Naive thymus-derived CD4-positive, alpha-beta T cell (primary cell): ENCODE data around the gene OR1F1. TPM values are rescaled to one million over a fixed set of nuclear protein-coding genes. Genes with fewer than 3 reads are reported as not detected.
"Not testable (repeated sequence)": the region's sequence is repeated elsewhere in the genome, so short reads cannot be mapped to it uniquely, and the experiment has no call there.

Experiments
- ATAC-seq: fragments of 150-1000 bp; cut with Tn5 transposase; 2 replicates; pipeline ENCODE4 v1.10.0; 2021; ENCODE audit warnings: mild to moderate bottlenecking, moderate library complexity
- CTCF ChIA-PET: fragments of 350-600 bp; sonication (Branson Sonifier 250); formaldehyde crosslinking; loops from one replicate; lab custom pipeline; 2021; ENCODE audit warnings: antibody characterized with exemption; lab: Charles Lee
- POLR2A ChIA-PET: fragments of 350-600 bp; sonication (Branson Sonifier 250); formaldehyde crosslinking; loops from one replicate; lab custom pipeline; 2021; ENCODE audit warnings: antibody characterized with exemption, inconsistent platforms; lab: Charles Lee
- DNase-seq, 9 donors: peaks; one replicate each; pipeline versions ENCODE4 v3.0.0 to v3.0.0-alpha.2; 2020 to 2022; ENCODE audit warnings: mixed read lengths in 1 of 9
- H3K27ac ChIP-seq: one replicate; pipeline ENCODE4 v1.7.0; 2013; ENCODE audit warnings: mild to moderate bottlenecking, low read depth, low read length, moderate library complexity
- H3K27me3 ChIP-seq, 2 donors: one replicate each; pipeline ENCODE4 v1.7.0; 2013; ENCODE audit warnings: low read length in 2 of 2, mild to moderate bottlenecking in 2 of 2, moderate library complexity in 2 of 2; ENCODE audit not compliant: control insufficient read depth in 2 of 2, insufficient read depth in 2 of 2
- H3K36me3 ChIP-seq, 3 experiments: 1 replicate in 2 of 3; 2 replicates in 1 of 3; pipeline ENCODE4 v1.7.0; 2013; ENCODE audit warnings: low read length in 3 of 3, mild to moderate bottlenecking in 3 of 3, moderate library complexity in 1 of 3; ENCODE audit not compliant: insufficient read depth in 3 of 3, control insufficient read depth in 2 of 3
- H3K4me1 ChIP-seq, 2 donors: one replicate each; pipeline ENCODE4 v1.7.0; 2013; ENCODE audit warnings: low read length in 2 of 2, mild to moderate bottlenecking in 2 of 2, moderate library complexity in 1 of 2; ENCODE audit not compliant: control insufficient read depth in 2 of 2, insufficient read depth in 2 of 2
- H3K4me3 ChIP-seq: 2 replicates; pipeline ENCODE4 v1.7.0; 2013; ENCODE audit warnings: mild to moderate bottlenecking, low read length
- H3K9me3 ChIP-seq, 3 experiments: 1 replicate in 2 of 3; 2 replicates in 1 of 3; pipeline ENCODE4 v1.7.0; 2013; ENCODE audit warnings: low read length in 3 of 3; ENCODE audit not compliant: control insufficient read depth in 2 of 3
- H3K27ac Mint-ChIP-seq, 9 donors: one replicate each; pipeline ENCODE4 v1.8.0; 2020 to 2022; ENCODE audit warnings: mixed read lengths in 9 of 9, mild to moderate bottlenecking in 8 of 9, moderate library complexity in 5 of 9, inconsistent platforms in 2 of 9
- H3K27me3 Mint-ChIP-seq, 5 donors: one replicate each; pipeline ENCODE4 v1.8.0; 2021 to 2022; ENCODE audit warnings: mixed read lengths in 5 of 5, mild to moderate bottlenecking in 1 of 5
- H3K36me3 Mint-ChIP-seq, 5 donors: one replicate each; pipeline ENCODE4 v1.8.0; 2020 to 2022; ENCODE audit warnings: mixed read lengths in 5 of 5, mild to moderate bottlenecking in 3 of 5, inconsistent platforms in 1 of 5
- H3K4me1 Mint-ChIP-seq, 7 donors: one replicate each; pipeline ENCODE4 v1.8.0; 2020 to 2022; ENCODE audit warnings: mixed read lengths in 7 of 7, mild to moderate bottlenecking in 3 of 7, inconsistent platforms in 1 of 7
- H3K4me3 Mint-ChIP-seq, 10 donors: one replicate each; pipeline ENCODE4 v1.8.0; 2020 to 2022; ENCODE audit warnings: mild to moderate bottlenecking in 10 of 10, mixed read lengths in 10 of 10, moderate library complexity in 6 of 10, inconsistent platforms in 2 of 10
- H3K9me3 Mint-ChIP-seq, 11 donors: one replicate each; pipeline ENCODE4 v1.8.0; 2020 to 2022; ENCODE audit warnings: mixed read lengths in 11 of 11, mild to moderate bottlenecking in 4 of 11, inconsistent platforms in 1 of 11, moderate library complexity in 1 of 11
- intact Hi-C, 2 donors: fragments of 100-400 bp; cut with micrococcal nuclease; formaldehyde crosslinking; loops; one replicate each; pipeline ENCODE4 v1.15.1; 2023
- polyA plus RNA-seq, 2 donors: library from polyadenylated mRNA; unstranded; fragments of 300-500 nt; fragmentation: Illumina TruSeq; gene quantifications; one replicate each; pipeline ENCODE4 v1.2.3, GENCODE V29; 2021
- total RNA-seq, 6 experiments: library from RNA in 5 of 6; stranded (reverse) in 5 of 6; gene quantifications; 1 replicate in 5 of 6; 2 replicates in 1 of 6; pipeline ENCODE4 v1.2.3 and lab custom pipeline; 2021 to 2026

Gene OR1F1
- total and polyA plus RNA-seq, 7 experiments from 2014 or later, result 0.35 to 0.41 (median 0.38) TPM; not detected in 4

DNA sequence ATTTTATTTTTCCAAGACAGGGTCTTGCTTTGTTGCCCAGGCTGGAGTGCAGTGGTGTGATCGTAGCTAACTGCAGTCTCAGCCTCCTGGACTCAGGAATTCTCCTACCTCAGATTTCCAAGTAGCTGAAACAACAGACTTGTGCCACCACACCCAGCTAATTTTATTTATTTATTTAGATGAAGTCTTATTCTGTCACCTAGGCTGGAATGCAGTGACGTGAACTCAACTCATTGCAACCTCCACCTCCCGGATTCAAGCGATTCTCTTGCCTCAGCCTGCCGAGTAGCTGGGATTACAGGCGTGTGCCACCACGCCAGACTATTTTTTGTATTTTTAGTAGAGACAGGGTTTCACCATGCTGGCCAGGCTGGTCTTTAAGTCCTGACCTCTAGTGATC, 19.3 kb upstream of the OR1F1 start:
- intact Hi-C loops, result loop anchor here in 1 of 2 donors (5.0 kb wide), 1 partner anchor 289 kb away; no protein-coding TSS in a partner anchor
- not testable (repeated sequence) for H3K36me3 Mint-ChIP-seq, H3K9me3 Mint-ChIP-seq, H3K36me3 ChIP-seq, H3K9me3 ChIP-seq, H3K4me3 ChIP-seq, ATAC-seq, H3K27ac Mint-ChIP-seq, H3K27ac ChIP-seq, H3K4me3 Mint-ChIP-seq, DNase-seq
- Histone ChIP-seq H3K27me3 (peaks cover 0 to 12% of the 10 kb centered on the region in 2 donors), H3K4me1 (peaks cover 24% of the 10 kb centered on the region in 2 donors)
- ChIA-PET CTCF (interaction anchor here (0.6 to 2.1 kb wide), 11 partner anchors 31 to 341 kb away, joined by 3 to 14 read pairs (median 3); partner anchors contain the start of genes ZNF213 and ZSCAN10), POLR2A (interaction anchor here (0.8 to 2.8 kb wide), 6 partner anchors 11 to 112 kb away, joined by 3 to 12 read pairs (median 4); partner anchors contain the start of gene ZNF213)
- Mint-ChIP-seq H3K27me3 (peaks cover 12 to 52% (median 16%) of the 10 kb centered on the region in 5 donors), H3K4me1 (peaks cover 22 to 34% (median 31%) of the 10 kb centered on the region in 7 donors)

DNA sequence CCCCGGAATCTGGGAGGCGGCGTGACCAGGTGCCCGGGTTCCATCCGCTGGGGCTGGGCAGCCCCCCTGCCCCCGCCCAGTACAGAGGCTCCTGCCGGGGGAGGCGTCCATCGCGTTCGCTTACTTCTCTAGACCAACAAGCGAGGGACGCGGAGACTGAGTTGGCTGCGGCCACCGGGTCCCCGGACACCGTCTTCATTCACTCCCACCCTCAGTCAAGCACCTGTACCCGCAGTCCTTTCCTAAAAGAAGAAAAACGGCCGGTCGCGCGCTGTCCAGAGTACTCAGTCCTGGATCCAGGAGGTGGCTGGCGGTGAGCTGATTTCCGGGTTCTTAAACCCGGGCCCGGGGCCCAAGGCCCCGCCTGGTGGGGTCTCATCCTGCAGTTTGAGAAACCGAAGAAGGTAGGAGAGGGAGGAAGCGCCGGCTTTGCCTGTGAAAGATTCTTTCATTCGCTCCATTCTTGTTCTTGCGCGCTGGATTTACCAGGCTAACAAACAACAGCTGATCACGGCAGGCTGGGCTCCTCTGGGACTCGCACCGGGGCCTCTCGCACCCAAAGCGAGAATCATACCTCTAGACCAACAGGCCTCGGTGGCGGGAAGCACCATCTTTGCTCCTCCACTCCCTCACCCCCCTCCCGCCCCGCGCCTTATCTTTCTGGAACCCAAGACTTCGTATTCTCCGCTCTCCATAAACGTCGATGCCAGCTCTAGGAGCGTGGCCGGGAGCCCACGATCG, 17.4 kb upstream of the OR1F1 start:
- peaks cover 24 to 41% (median 33%) of the 10 kb centered on the region in 7 donors for H3K4me1 Mint-ChIP-seq
- peaks cover 30 to 39% of the 10 kb centered on the region in 2 donors for H3K4me1 ChIP-seq
- peak overlapping the region; percentile 69 to 86 (median 82) for H3K4me3 Mint-ChIP-seq
- peaks cover 0 to 1% (median 0%) of the 10 kb centered on the region in 11 donors for H3K9me3 Mint-ChIP-seq
- ChIA-PET CTCF (interaction anchor here (1.1 to 1.9 kb wide), 4 partner anchors 41 to 135 kb away, joined by 3 to 8 read pairs (median 4); no protein-coding TSS in a partner anchor), POLR2A (interaction anchor here (0.7 to 4.4 kb wide), 11 partner anchors 8 to 120 kb away, joined by 3 to 23 read pairs (median 4); partner anchors contain the start of genes ZNF200 and ZNF213)
- ATAC-seq (peak; percentile 36), DNase-seq (peak in 1 of 9 donors; percentile 35)
- H3K27me3 ChIP-seq, result peaks cover 2 to 30% of the 10 kb centered on the region in 2 donors
- H3K27me3 Mint-ChIP-seq, result peaks cover 21 to 65% (median 29%) of the 10 kb centered on the region in 5 donors
- no peaks in the 10 kb centered on the region for H3K9me3 ChIP-seq
- H3K36me3 ChIP-seq, result no peaks in the 10 kb centered on the region
- no peak overlapping the region for H3K27ac ChIP-seq
- peak overlapping the region; percentile 46 for H3K4me3 ChIP-seq
- intact Hi-C loops, result loop anchor here (1.0 to 5.0 kb wide), 3 partner anchors 18 to 232 kb away; partner anchors contain the start of genes OR1F1 (in 2 of the 2), ZNF174 (in 1 of the 2) and ZSCAN32 (in 1 of the 2)
- H3K36me3 Mint-ChIP-seq, result peaks cover 0 to 2% (median 0%) of the 10 kb centered on the region in 5 donors
- peak overlapping the region in 2 of 9 donors; percentile 61 to 83 for H3K27ac Mint-ChIP-seq

DNA sequence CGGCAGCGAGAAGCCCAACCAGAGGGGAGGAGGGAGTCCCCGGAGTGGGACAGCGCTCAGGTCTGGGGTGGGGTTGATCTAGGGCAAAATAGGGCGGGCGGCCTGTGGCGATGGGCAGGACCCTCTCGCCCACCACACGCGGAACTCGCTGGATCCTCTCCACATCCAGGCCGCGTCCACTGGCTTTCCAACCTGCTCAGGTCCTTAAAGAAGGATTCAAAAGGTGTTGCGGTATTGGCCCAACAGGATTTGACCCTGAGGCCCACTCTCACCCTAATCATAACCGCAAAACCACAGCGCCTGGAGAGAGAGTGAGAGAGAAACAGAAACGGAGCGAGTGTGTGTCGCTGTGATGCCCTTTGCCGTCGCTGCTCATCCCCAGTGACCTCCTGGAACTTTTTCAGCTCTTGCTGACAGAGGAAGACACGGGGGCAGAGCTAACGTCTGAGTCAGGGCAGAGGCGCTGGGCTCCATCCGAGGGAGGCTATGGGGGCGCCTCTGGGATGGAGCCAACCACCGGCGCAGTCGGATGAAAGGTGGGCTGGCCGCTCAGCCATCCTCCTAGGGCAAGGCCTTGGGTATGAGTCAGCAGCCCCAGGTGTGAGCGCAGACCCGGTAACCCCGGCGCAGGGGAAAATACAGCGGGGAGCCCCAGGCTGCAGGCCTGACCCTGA, 16.7 kb upstream of the OR1F1 start:
- intact Hi-C loops, result loop anchor here (1.0 to 5.0 kb wide), 3 partner anchors 17 to 231 kb away; partner anchors contain the start of genes OR1F1 (in 2 of the 2), ZNF174 (in 1 of the 2) and ZSCAN32 (in 1 of the 2)
- Mint-ChIP-seq H3K27me3 (peaks cover 28 to 72% (median 36%) of the 10 kb centered on the region in 5 donors), H3K4me1 (peaks cover 22 to 42% (median 34%) of the 10 kb centered on the region in 7 donors), H3K4me3 (peak overlapping the region; percentile 69 to 86 (median 82)), H3K9me3 (peaks cover 0 to 3% (median 0%) of the 10 kb centered on the region in 11 donors), H3K36me3 (peaks cover 0 to 5% (median 0%) of the 10 kb centered on the region in 5 donors), H3K27ac (peak overlapping the region in 6 of 9 donors; percentile 53 to 88 (median 78))
- Histone ChIP-seq H3K27me3 (peaks cover 3 to 37% of the 10 kb centered on the region in 2 donors), H3K9me3 (no peaks in the 10 kb centered on the region), H3K4me3 (peak overlapping the region; percentile 46), H3K27ac (no peak overlapping the region), H3K36me3 (no peaks in the 10 kb centered on the region), H3K4me1 (peaks cover 29 to 39% of the 10 kb centered on the region in 2 donors)
- POLR2A ChIA-PET, result interaction anchor here (0.7 to 4.4 kb wide), 14 partner anchors 8 to 121 kb away, joined by 3 to 23 read pairs (median 4); partner anchors contain the start of genes ZNF200 and ZNF213
- CTCF ChIA-PET, result interaction anchor here (0.8 to 1.9 kb wide), 7 partner anchors 42 to 292 kb away, joined by 3 to 8 read pairs (median 3); no protein-coding TSS in a partner anchor
- peak in 3 of 9 donors; percentile 44 to 54 (median 49) for DNase-seq
- ATAC-seq, result peak; percentile 60

DNA sequence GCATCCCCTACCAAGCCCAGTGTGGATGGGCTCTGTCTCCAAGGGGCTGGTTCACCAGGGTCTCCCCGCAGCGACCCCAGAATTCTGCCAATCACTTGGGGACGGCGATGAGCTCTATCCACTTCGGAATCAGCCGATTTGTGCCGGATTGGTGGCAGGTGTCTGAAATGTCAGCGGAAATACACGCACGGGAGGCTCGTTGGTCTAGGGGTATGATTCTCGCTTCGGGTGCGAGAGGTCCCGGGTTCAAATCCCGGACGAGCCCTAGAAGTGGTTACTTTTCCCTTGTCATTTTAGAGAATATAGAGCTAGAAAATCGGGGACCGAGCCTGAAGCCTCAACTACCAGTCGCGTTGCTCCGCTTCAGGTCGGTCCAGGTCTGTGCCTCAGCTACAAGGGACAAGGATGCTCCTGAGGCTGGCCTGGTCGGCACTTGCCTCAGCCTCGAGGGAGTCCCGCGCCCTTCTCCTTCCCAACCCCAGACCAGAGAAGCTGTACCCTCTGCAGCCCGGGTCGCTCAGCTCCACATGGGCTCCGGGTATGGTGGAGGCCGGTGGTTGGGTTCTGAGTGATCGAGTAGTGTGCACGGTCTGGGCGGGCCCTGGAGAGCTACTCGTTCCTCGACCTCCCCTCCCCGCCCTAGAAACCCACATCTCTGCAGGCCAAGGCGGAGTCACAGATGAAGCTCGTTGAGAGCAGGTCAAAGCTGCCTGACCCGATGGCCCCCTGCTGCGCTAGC, 16.0 kb upstream of the OR1F1 start:
- peaks cover 21 to 42% (median 34%) of the 10 kb centered on the region in 7 donors for H3K4me1 Mint-ChIP-seq
- DNase-seq, result peak in 2 of 9 donors; percentile 50 to 57
- peaks cover 0 to 3% (median 0%) of the 10 kb centered on the region in 11 donors for H3K9me3 Mint-ChIP-seq
- H3K36me3 Mint-ChIP-seq, result peaks cover 0 to 5% (median 0%) of the 10 kb centered on the region in 5 donors
- Histone ChIP-seq H3K36me3 (no peaks in the 10 kb centered on the region), H3K4me1 (peaks cover 29 to 39% of the 10 kb centered on the region in 2 donors), H3K27ac (no peak overlapping the region), H3K4me3 (peak overlapping the region; percentile 46), H3K9me3 (no peaks in the 10 kb centered on the region), H3K27me3 (peaks cover 3 to 37% of the 10 kb centered on the region in 2 donors)
- peaks cover 33 to 74% (median 40%) of the 10 kb centered on the region in 5 donors for H3K27me3 Mint-ChIP-seq
- intact Hi-C loops, result loop anchor here (1.0 to 5.0 kb wide), 3 partner anchors 17 to 230 kb away; partner anchors contain the start of genes OR1F1 (in 2 of the 2), ZNF174 (in 1 of the 2) and ZSCAN32 (in 1 of the 2)
- ATAC-seq, result no peak
- peak overlapping the region in 6 of 9 donors; percentile 53 to 88 (median 78) for H3K27ac Mint-ChIP-seq
- ChIA-PET CTCF (interaction anchor here (0.6 to 1.7 kb wide), 8 partner anchors 46 to 291 kb away, joined by 3 to 5 read pairs (median 3); no protein-coding TSS in a partner anchor), POLR2A (interaction anchor here (0.7 to 4.4 kb wide), 11 partner anchors 12 to 144 kb away, joined by 3 to 23 read pairs (median 5); partner anchors contain the start of genes ZNF200 and ZNF213)
- H3K4me3 Mint-ChIP-seq, result peak overlapping the region; percentile 69 to 86 (median 82)

DNA sequence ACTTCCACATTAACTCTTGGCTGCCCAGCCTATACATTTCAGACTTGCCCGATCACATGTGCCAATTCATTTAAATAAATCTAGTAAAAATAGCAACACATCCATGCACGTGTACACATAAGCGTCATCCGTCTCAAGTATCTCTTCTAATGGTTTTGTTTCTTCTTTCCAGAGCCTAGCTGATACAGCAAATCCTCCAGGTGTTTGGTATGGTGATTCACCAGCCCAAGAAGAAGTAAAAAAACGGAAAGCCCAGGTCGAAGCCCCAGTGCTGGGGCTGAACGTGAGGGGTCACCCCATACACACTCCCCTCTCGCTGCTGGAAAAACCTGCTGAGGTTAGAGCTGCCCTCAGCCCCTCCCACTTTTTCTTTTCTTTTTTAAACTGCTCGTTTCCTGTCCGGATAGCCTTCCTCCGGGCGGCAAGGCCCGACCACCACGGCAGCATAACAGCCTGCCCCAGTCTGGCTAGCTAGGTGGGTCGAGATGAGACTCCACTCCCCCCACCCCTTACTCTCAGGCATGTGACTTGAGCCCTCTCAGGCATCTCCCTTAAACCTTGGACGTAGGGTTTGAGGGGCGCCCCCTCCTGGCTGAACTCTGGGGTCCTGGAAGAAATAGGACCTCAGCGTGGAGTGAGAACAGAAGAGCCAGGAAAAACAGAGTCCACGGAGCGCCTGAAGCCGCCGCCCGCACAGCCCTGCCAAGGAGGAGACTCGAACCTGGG, 13.9 kb upstream of the OR1F1 start:
- DNase-seq (no peak), ATAC-seq (peak; percentile 13)
- Histone ChIP-seq H3K27ac (no peak overlapping the region), H3K27me3 (peaks cover 3 to 37% of the 10 kb centered on the region in 2 donors), H3K9me3 (no peaks in the 10 kb centered on the region), H3K36me3 (no peaks in the 10 kb centered on the region), H3K4me3 (no peak overlapping the region), H3K4me1 (peaks cover 29 to 39% of the 10 kb centered on the region in 2 donors)
- intact Hi-C loops, result loop anchor here (1.0 to 5.0 kb wide), 2 partner anchors 9 to 228 kb away; partner anchors contain the start of genes ZNF174 (in 1 of the 2) and ZSCAN32 (in 1 of the 2)
- ChIA-PET POLR2A (interaction anchor here (0.6 to 4.4 kb wide), 3 partner anchors 10 to 17 kb away, joined by 3 to 23 read pairs (median 4); no protein-coding TSS in a partner anchor), CTCF (no interaction called here)
- peak overlapping the region in 9 of 10 donors; percentile 22 to 70 (median 54) for H3K4me3 Mint-ChIP-seq
- H3K4me1 Mint-ChIP-seq, result peaks cover 21 to 42% (median 34%) of the 10 kb centered on the region in 7 donors
- peak overlapping the region in 5 of 9 donors; percentile 2 to 71 (median 18) for H3K27ac Mint-ChIP-seq
- H3K9me3 Mint-ChIP-seq, result peaks cover 0 to 3% (median 0%) of the 10 kb centered on the region in 11 donors
- peaks cover 46 to 81% (median 53%) of the 10 kb centered on the region in 5 donors for H3K27me3 Mint-ChIP-seq
- H3K36me3 Mint-ChIP-seq, result peaks cover 0 to 5% (median 0%) of the 10 kb centered on the region in 5 donors
